Pancreas (tissue), 10 donors: ENCODE results near the gene OTOG. TPM values are rescaled to one million over a fixed set of nuclear protein-coding genes. Genes with fewer than 3 reads are reported as not detected.

Source experiments
- ATAC-seq, 4 donors: fragments of 200-7000 bp; cut with Tn5 transposase; one replicate each; pipeline versions ENCODE4 v1.8.0 to v1.9.1; 2020; ENCODE audit warnings: mild to moderate bottlenecking in 4 of 4, moderate library complexity in 4 of 4
- DNase-seq, 6 donors: peaks; one replicate each; pipeline ENCODE4 v3.0.0-alpha.2; 2020
- FAIRE-seq: peaks from 2 replicates; lab custom pipeline; 2012; peaks lifted over from hg19 to GRCh38; lab: Jason Lieb, UNC
- H3K27ac ChIP-seq, 4 donors: fragments of 200-600 bp; sonication (generic); 1 replicate in 3 of 4; 2 replicates in 1 of 4; pipeline versions ENCODE4 v1.5.0 to v1.8.0; 2020
- H3K27me3 ChIP-seq, 4 donors: fragments of 200-600 bp; one replicate each; pipeline ENCODE4 v1.8.0; 2021
- H3K36me3 ChIP-seq, 3 donors: fragments of 200-600 bp; sonication (generic) in 1 of 3; one replicate each; pipeline versions ENCODE4 v1.5.0 to v1.8.0; 2020 to 2021
- H3K4me1 ChIP-seq, 3 donors: fragments of 200-600 bp; one replicate each; pipeline ENCODE4 v1.8.0; 2021
- H3K4me3 ChIP-seq, 4 donors: fragments of 200-600 bp; sonication (generic) in 2 of 4; one replicate each; pipeline versions ENCODE4 v1.5.0 to v1.8.0; 2020 to 2021
- H3K9me3 ChIP-seq, 4 donors: fragments of 200-600 bp; one replicate each; pipeline ENCODE4 v1.8.0; 2021
- WGBS, 2 donors: extraction: QIAGEN DNeasy Blood & Tissue Kit; methylation state at CpG; one replicate each; pipeline ENCODE4 v1.1.7; 2013; 5-methylcytosine and 5-hydroxymethylcytosine counted together
- intact Hi-C, 3 donors: fragments of 100-400 bp; cut with DNase I; formaldehyde crosslinking; loops; one replicate each; pipeline versions ENCODE4 v1.11.1 to v1.14.2; 2022
- polyA plus RNA-seq, 2 donors: library from polyadenylated mRNA; stranded (reverse); fragments of 200-250 nt; gene quantifications; one replicate each; pipeline ENCODE4 v1.2.3, GENCODE V29; 2013
- total RNA-seq, 6 donors: library from RNA; stranded (reverse); fragmentation: NEBNext Ultra II Directional in 4 of 6; extraction: Animal tissue kit (Norgen Biotek cat#: 25700) in 4 of 6; gene quantifications; one replicate each; pipeline versions ENCODE4 v1.2.1 to v1.2.4, GENCODE V29; 2021 to 2023
- TF ChIP-seq, protein P1 (sequence below), 4 donors: fragments of 200-600 bp; sonication (generic) in 3 of 4; IDR thresholded peaks; one replicate each; pipeline versions ENCODE4 v1.5.0 to v1.8.0; 2021; ENCODE audit warnings: antibody characterized with exemption in 4 of 4
- donor health status: healthy with polysubstance abuse.
- donor health status: DM: no; HTN: no; CAD: no; lungs with moderate emphysema.
- donor health status: DM: no; HTN: no; CAD: no.
- donor health status: control.
- donor health status: control.
- donor health status: Bipolar disorder and iron deficiency.
- donor health status: DM: yes; HTN: yes; CAD: no.
- donor health status: DM: no; HTN: no; CAD: no.
- donor health status: DM: no; HTN: no; CAD: no.
- donor health status: DM: yes; HTN: yes; CAD: no.

Gene OTOG
- total and polyA plus RNA-seq, 8 donors = not detected

DNA sequence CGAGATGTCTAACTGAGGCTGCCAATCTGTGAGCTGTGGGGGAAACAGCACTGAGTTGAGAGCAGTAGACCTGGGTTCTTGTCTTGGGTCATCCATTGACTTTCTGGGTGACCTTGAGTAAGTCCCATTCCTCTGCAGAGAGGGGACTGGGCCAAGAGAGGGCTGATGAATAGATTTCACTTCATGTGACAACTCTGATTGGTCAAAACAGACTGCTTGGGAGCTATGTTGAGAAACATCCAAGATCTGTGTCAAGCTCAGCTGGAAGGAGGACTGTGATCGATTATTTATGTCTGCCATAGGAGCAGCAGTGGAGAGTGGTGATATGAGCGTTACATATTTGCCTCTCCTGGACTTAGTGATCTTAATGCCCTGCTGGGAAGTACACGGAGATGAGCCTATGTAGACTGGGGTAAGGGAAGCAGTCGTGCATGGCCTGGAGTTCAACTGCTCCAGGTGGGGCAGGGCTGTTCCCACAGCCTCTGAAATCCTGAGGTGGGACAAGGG, 47.7 kb downstream of the OTOG start:
- intact Hi-C loops = loop anchor here in 1 of 3 donors (10.0 kb wide), 1 partner anchor 380 kb away; no protein-coding TSS in a partner anchor
- 69 to 78% methylated on average over 5 of the region's 5 CpGs for WGBS, 2 donors
- H3K4me1 ChIP-seq = no peaks in the 10 kb centered on the region
- DNase-seq (peak in 1 of 6 donors; percentile 4), FAIRE-seq (no peak), ATAC-seq (no peak)
- no peak overlapping the region for H3K4me3 ChIP-seq
- H3K27ac ChIP-seq = no peak overlapping the region
- no peaks in the 10 kb centered on the region for H3K36me3 ChIP-seq
- no peaks in the 10 kb centered on the region for H3K27me3 ChIP-seq
- H3K9me3 ChIP-seq = no peaks in the 10 kb centered on the region
- TF ChIP-seq, protein P1, sequence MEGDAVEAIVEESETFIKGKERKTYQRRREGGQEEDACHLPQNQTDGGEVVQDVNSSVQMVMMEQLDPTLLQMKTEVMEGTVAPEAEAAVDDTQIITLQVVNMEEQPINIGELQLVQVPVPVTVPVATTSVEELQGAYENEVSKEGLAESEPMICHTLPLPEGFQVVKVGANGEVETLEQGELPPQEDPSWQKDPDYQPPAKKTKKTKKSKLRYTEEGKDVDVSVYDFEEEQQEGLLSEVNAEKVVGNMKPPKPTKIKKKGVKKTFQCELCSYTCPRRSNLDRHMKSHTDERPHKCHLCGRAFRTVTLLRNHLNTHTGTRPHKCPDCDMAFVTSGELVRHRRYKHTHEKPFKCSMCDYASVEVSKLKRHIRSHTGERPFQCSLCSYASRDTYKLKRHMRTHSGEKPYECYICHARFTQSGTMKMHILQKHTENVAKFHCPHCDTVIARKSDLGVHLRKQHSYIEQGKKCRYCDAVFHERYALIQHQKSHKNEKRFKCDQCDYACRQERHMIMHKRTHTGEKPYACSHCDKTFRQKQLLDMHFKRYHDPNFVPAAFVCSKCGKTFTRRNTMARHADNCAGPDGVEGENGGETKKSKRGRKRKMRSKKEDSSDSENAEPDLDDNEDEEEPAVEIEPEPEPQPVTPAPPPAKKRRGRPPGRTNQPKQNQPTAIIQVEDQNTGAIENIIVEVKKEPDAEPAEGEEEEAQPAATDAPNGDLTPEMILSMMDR (IDR thresholded peaks at IDR 0.05) = no peak

DNA sequence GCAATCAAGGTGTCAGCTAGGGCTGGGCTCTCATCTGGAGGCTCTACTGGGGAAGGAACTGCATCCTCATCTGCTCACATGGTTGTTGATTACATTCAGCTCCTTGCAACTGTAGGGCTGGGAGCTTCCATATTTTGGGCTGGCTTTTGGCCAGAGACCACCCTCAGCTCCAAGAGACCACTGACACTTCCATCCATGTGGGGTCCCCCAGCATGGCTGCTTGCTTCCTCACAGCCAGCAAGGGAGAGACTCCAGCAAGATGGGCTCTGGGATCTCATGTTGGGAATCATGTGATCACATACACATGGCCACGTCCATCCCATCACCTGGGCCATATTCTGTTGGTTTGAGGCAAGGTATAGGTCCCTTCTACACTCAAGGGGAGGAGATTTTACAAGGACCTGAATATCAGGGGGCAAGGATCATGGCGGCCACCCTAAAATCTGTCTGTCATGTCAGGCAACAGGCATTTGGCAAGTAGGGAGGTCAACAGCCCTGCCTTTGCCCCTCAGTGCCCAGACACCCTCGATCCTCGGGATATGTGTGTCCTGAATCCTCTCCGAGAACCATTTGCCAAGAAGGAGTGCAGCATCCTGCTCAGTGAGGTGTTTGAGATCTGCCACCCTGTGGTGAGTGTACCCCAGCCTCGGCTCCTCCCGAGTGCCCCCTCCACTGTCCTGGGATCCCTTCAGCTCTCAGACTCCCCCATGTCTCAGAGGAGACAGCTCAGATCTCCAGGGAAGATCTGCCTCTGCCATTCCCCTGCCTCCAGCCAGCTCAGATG, 48.7 kb downstream of the OTOG start:
- intact Hi-C loops = loop anchor here in 1 of 3 donors (10.0 kb wide), 1 partner anchor 379 kb away; no protein-coding TSS in a partner anchor
- peak in 2 of 6 donors; percentile 5 to 6 for DNase-seq
- no peak for FAIRE-seq
- Histone ChIP-seq H3K36me3 (no peaks in the 10 kb centered on the region), H3K9me3 (no peaks in the 10 kb centered on the region), H3K4me3 (no peak overlapping the region), H3K27me3 (no peaks in the 10 kb centered on the region), H3K4me1 (no peaks in the 10 kb centered on the region), H3K27ac (no peak overlapping the region)
- WGBS, 2 donors = 63 to 81% methylated on average over 7 of the region's 7 CpGs
- ATAC-seq = no peak
- TF ChIP-seq, protein P1 (IDR thresholded peaks at IDR 0.05) = no peak

DNA sequence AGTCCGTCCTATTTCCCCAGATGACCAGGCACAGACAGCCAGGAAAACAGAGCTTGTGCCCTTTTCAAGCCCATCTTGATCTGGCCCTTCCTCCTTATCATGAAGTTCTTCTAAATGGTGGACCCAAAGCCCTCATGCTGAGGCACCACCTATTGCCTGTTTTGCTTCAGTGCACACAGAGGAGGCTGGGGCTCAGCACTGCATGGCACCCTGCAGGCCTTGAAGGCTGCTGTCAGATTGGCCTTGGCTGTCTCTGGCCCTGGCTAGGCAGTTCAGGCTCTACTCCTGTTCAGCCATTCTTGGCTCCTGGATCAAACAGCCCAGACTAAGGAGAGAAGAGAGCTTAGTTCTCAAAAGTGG, 49.2 kb downstream of the OTOG start:
- no peak overlapping the region for H3K4me3 ChIP-seq
- no peaks in the 10 kb centered on the region for H3K9me3 ChIP-seq
- intact Hi-C loops = loop anchor here in 1 of 3 donors (10.0 kb wide), 1 partner anchor 379 kb away; no protein-coding TSS in a partner anchor
- no peaks in the 10 kb centered on the region for H3K36me3 ChIP-seq
- WGBS, 2 donors = 52 to 60% methylated on average over 1 of the region's 1 CpG
- no peak for ATAC-seq
- H3K27me3 ChIP-seq = no peaks in the 10 kb centered on the region
- no peak overlapping the region for H3K27ac ChIP-seq
- no peaks in the 10 kb centered on the region for H3K4me1 ChIP-seq
- FAIRE-seq = no peak
- TF ChIP-seq, protein P1 (IDR thresholded peaks at IDR 0.05) = no peak
- DNase-seq = peak in 1 of 6 donors; percentile 4

DNA sequence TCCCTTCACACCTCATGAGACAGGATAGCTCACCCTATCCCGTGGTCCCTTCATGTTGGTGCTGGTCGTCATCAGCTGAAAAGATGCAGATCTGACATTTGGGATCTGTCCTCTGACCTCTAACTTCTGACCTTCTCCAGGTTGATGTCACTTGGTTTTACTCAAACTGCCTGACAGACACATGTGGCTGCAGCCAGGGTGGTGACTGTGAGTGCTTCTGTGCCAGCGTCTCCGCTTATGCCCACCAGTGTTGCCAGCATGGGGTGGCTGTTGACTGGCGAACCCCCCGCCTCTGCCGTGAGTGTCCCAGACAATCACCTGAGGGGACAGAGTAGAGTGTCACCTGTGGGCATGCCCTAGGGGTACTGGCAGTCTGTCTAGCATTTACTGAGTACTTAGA, 49.7 kb downstream of the OTOG start:
- DNase-seq (peak in 3 of 6 donors; percentile 0 to 45 (median 3)), FAIRE-seq (no peak), ATAC-seq (no peak)
- 65 to 84% methylated on average over 7 of the region's 7 CpGs for WGBS, 2 donors
- Histone ChIP-seq H3K27ac (no peak overlapping the region), H3K4me1 (no peaks in the 10 kb centered on the region), H3K27me3 (no peaks in the 10 kb centered on the region), H3K4me3 (no peak overlapping the region), H3K36me3 (no peaks in the 10 kb centered on the region), H3K9me3 (no peaks in the 10 kb centered on the region)
- TF ChIP-seq, protein P1 (IDR thresholded peaks at IDR 0.05) = no peak
- intact Hi-C loops = loop anchor here in 1 of 3 donors (10.0 kb wide), 1 partner anchor 378 kb away; no protein-coding TSS in a partner anchor
